GM18861 (cell line): ENCODE measurements around the gene SCLT1.

Experiments
- ATAC-seq: cut with Tn5 transposase; IDR thresholded peaks from one replicate; pipeline ENCODE4 v1.9.1; 2021; ENCODE audit not compliant: unreplicated experiment

Gene SCLT1

DNA sequence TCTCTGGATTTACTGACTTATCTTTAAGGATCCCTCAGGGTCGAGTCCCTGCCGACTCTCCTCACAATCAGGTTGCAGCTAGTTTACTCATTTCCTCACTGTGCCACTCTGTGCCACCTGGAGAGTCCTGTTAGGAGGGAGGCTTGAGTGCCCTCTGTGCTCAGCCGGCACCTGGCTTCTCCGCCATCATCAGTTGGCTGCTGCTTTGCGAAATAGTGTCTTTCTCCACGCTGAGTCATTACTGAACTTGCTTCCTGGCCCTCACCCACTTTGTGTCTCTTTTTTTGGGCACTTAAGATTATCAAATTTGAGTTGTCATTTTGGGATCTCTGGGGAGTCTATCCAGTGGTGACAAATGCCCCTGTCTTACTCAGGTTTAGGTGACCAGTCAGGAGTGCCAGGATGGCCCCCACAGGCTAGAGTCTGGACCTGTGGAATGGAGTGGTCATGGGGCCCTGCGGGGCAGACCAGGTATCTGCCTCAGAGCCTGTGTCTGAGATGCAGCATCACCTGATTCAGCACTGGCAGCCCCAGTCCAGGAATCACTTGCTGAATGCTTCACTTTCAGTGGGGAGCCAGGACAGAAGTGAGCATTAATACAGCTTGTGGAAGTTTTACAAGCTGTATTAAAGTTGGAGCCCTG, 246.1 kb downstream of the SCLT1 start:
- ATAC-seq = no peak

DNA sequence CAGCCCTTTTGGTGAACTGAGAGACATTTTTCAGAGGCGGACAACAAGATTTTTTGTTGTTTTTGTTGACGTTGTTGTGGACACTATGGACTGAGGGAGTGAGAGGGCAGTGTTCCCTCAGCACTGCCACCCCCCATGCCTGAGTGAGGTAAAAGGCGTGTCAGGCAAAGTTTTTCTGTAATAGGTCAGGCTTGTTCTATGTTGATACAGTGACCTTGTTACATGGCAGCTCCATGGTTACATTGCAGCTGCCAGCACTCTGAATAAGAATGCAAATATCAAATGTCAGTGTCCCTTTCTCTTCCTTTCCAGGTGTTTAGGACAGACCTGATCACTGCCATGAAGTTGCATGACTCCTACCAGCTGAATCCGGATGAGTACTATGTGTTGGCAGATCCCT, 247.3 kb downstream of the SCLT1 start:
- no peak for ATAC-seq

DNA sequence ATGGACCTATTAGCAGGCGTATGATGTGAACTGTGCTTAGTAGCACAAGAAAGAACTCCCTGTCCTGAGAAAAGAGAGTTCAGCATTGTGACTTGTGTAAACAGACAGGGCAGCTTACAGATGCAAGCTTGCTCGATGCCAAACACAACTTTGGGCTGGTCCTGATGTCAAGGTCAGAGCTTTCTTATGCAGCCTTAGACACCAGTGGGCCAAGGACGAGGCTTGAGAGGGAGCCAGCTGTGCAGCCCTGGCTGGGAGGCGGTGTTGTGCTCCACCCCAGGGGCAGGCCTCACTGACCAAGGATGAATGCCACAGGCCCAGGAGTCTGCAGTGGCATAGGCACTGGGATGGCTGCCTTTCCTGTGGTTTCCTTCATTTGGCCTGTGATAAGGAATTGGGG, 248.4 kb downstream of the SCLT1 start:
- no peak for ATAC-seq

DNA sequence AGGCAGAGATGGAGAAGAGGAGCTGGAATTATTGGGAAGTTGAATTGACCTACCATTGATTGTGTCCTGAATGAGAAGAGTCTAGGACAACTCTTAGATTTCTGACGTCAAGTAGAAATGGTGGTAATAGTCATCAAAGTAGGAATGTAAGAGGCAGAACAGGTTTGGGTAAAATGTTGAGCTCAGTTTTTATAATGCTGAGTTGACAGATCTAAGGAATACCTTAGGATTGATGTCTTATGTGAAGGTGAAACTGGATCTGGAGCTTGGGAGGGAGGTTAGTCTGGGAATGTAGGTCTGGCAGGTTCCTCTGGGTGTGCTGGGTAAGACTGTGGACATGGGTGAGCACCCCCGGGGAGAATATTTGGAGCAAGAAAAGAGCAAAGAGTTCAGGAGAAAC, 251.9 kb downstream of the SCLT1 start:
- no peak for ATAC-seq

DNA sequence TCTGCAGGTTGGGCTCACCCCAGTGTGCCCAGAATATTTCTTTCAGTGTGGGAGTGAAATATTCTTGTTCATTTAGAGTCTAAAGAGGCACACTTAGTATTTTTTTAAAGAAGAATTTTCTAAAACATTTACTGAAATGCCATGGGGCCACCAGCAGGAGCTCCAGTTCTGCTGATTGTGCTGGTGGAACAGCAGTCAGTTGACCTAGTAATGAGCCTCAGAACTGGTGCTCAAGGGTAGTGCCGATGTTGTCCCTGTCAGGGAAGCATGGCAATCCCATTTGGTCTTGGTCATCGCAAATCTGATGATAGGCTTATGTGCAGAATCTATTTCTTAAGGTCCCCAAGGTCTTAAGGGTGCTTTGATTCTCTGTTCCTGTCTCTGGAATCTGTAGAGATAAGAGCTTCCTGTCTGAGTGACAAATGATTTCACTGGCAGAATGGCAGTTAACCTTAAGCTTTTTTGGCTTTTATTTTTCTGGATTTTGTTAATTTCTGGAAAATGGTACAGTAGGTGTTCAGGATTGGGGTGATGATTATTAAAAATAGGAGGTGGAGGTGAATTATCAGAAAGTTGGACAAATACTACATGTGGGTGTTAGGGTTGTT, 252.5 kb downstream of the SCLT1 start:
- no peak for ATAC-seq

DNA sequence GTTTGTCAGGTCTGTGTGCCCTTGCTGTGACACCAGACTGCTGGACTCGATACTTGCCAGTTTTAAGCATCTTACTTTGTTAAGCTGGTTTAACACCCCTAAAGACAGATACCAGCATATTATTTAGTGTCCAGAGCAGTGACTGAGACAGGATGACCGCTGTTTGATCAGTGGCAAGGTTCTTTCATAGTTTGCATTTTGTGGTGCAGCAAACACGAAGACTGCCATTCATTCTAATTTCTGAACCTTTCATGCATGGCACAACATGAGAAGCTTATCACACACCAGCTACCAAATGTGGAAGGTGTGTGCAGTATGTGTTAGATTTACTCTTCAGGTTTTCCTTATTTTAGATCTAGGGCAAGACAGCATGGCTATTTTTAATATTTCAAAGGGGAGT, 255.7 kb downstream of the SCLT1 start:
- ATAC-seq = no peak

DNA sequence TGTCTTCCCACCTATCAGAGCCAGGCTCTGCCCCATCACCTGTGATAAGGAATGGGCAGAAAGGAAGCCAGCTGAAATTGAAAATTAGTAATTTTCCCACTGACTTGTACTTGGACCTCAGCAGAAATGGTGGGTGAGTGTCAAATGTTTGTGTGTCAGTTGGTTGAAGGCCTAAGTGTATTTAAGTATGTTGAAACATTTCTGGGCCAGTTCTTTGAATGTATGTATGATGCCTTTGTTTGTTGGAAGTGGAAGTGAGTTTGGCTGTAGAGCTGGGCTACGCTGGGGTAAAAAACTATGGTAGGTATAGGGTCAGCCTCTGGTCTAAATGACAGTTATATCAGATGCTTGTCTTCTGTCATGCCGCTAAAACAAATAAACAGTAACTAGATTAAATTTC, 256.1 kb downstream of the SCLT1 start:
- ATAC-seq = no peak

DNA sequence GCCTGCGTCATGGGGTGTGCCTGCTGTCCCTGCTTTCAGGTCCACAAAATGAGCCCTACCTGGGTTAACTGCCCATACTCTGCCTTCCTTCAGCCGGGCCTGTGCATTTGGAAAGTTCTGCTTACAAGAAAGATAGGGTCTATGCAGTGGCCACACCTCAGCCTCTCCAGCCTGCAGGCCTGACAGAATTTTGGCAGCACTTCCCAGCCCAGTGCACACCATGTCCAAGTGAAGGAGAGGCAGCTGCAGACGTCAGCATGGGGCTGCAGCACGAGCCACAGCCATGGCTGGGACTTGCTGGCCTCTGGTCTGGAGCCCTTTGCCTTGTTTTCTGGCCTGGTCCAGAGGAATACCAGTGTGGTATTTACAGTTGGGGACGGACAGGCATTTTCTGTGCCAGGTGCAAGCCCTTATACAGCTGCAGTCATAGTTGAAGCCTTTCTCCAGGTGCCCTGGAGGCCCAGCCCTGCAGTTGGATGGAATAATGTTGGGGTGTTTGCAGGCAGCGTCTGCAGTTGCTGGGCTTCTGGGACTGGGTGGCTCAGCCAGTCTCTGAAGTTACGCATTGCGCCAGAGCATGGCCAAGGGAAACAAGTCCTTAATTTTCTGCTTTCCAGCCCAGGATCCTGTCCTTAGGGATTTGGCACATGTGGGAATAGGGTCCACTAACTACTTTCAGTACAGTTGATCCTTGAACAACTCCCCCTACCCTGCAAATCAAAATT, 257.7 kb downstream of the SCLT1 start:
- no peak for ATAC-seq
